LNCAP (cell line): ENCODE measurements around the gene TRMT2A.

Experiments
- TF ChIP-seq, protein P1 (sequence below): fragments of 450-650 bp; IDR thresholded peaks from 2 replicates; pipeline ENCODE4 v1.5.1; 2017; ENCODE audit warnings: mild to moderate bottlenecking

Gene TRMT2A

DNA sequence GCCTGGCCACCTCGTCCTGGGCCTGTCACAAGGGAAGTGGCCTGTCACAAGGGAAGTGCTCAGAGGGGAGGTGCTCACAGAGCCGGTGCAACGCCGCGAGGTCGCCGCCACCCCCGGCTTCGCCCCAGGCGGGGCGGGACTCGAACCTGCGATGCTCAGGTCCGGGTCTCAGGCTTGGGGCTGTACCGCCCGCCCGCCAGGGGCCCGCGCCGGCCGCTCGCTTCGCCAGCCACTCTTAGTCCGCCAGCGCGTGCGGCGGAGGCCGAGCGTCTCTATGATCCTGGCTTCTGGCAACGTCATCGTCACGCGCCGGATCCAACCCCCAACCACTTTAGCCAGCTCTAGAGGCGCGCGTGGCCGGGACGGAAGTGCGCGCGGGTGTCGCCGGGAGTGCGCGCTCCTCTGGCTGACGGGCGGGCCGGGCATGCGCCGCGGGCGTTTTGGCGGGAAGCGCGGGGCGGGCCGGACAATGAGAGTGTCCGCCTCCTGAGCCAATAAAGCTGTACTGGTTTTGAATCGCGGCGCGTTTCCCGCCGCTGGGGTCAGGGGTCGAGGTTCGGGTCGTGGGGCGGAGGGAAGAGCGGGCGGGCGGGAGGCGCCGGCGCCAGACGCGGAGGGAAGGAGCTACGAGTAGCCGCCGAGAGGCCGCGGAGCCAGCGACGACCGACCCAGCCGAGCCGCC, at the start of gene TRMT2A:
TSS of gene TRMT2A (minus strand) at position 276 of the 682 bp plus-strand sequence. CDS start 320 bp downstream, outside the sequence.
- TF ChIP-seq, protein P1, sequence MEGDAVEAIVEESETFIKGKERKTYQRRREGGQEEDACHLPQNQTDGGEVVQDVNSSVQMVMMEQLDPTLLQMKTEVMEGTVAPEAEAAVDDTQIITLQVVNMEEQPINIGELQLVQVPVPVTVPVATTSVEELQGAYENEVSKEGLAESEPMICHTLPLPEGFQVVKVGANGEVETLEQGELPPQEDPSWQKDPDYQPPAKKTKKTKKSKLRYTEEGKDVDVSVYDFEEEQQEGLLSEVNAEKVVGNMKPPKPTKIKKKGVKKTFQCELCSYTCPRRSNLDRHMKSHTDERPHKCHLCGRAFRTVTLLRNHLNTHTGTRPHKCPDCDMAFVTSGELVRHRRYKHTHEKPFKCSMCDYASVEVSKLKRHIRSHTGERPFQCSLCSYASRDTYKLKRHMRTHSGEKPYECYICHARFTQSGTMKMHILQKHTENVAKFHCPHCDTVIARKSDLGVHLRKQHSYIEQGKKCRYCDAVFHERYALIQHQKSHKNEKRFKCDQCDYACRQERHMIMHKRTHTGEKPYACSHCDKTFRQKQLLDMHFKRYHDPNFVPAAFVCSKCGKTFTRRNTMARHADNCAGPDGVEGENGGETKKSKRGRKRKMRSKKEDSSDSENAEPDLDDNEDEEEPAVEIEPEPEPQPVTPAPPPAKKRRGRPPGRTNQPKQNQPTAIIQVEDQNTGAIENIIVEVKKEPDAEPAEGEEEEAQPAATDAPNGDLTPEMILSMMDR = peak; percentile 35; the same call in 1 of the 2 replicates

GRCh38 chr22:20166703-20167102, 49.7 kb upstream of the TRMT2A start:
- TF ChIP-seq, protein P1 = no peak

DNA sequence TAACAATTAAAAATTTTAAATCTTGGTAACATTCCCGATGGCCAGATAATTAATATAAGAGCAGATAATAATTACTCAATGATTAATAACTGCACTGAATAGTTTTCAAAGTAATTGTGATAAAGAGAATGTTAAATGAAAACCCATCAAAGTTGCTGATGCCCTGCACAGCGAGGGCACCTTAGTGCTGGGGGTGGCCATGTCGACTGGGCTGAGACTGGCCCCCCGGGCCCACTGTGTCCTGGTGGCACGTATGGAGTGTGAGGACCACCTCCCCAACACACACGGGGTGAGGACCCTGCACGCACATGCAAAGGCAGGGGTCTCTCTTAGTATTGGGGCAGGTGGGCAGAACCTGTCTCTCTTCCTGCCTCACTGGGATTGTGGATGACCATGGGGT, 48.9 kb upstream of the TRMT2A start:
- TF ChIP-seq, protein P1 = no peak

GRCh38 chr22:20165421-20165820, 48.4 kb upstream of the TRMT2A start:
- TF ChIP-seq, protein P1 = no peak

DNA sequence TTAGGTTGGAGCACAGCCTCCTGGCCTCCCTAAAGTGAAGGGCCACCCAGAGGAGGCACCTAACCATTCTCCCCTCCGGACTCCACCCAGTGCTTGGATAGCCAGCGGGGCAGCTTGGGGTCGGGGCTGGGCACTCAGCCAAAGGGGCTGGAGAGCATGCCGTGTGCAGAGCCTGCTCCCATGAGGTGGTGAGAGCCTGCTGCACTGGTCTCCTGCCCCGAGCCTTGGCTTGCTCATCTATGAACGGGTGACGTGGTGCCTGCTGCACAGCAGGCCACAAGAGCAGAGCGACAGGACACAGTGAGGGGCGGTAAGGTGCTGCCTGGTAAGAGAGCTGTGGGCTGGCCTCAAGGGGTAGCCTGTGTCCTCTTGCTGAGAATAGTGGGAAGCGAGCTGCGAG, 47.8 kb upstream of the TRMT2A start:
- TF ChIP-seq, protein P1 = no peak

DNA sequence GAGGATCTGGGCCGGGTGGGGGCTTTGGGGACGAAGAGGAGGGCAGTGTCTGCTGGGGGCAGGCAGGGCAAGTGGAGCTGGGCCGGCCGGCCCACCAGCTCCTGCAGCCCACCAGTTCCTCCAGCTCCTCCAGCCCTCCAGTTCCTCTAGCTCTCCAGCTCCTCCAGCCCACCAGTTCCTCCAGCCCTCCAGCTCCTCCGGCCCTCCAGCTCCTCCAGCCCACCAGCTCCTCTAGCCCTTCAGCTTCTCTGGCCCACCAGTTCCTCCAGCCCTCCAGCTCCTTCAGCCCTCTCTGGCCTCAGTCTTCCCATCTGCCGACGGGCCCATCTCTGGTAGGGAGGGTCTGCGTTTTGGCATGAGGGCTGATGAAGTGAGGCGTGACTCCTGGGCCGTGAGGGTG, 43.0 kb upstream of the TRMT2A start:
- TF ChIP-seq, protein P1 = no peak

- TF ChIP-seq, protein P1 = no peak
Measured at GRCh38 chr22:20159076-20159475, 42.0 kb upstream of the TRMT2A start.
